ENCODE measurements around the gene DAB2IP.

- TF ChIP-seq CTCF (IDR thresholded peaks at IDR 0.05; ENCODE audit: insufficient read depth, low read depth, low read length) (no peak), EZH2 (IDR thresholded peaks at IDR 0.05; ENCODE audit: insufficient read depth, low read length) (no peak)
These were observed 11.8 kb upstream of the DAB2IP start for GRCh38 chr9:121639619-121640018.
